IMR-90 (cell line): ENCODE results near the gene PIMREG. TPM values are rescaled to one million over a fixed set of nuclear protein-coding genes. Genes with fewer than 3 reads are reported as not detected.

ENCODE experiments used
- ATAC-seq: fragments of 200-7000 bp; cut with Tn5 transposase; 2 replicates; pipeline ENCODE4 v1.9.1; 2020; ENCODE audit warnings: low read depth, mild to moderate bottlenecking, moderate library complexity
- BruUV-seq: library from RNA; stranded (reverse); fragments of 400-500 nt; replicated peaks from 2 replicates; lab custom pipeline; 2021; lab: Mats Ljungman, UMichigan
- CTCF ChIA-PET: fragments of 300-600 bp; formaldehyde crosslinking; extraction: SDS; loops from one replicate; lab custom pipeline; 2021; ENCODE audit warnings: antibody characterized with exemption; lab: Yijun Ruan, JAX
- POLR2A ChIA-PET: fragments of 300-600 bp; sonication (Branson Sonifier 250); formaldehyde crosslinking; loops from one replicate; lab custom pipeline; 2022; ENCODE audit warnings: antibody characterized with exemption; ENCODE audit not compliant: unreplicated experiment; lab: Charles Lee
- DNase-seq: peaks from one replicate; pipeline ENCODE4 v3.0.0; 2013
- H2AFZ ChIP-seq: replicated peaks from 2 replicates; pipeline ENCODE3; 2013; ENCODE audit warnings: low read length, mild to moderate bottlenecking; ENCODE audit not compliant: poor library complexity
- H2AK5ac ChIP-seq: 2 replicates; pipeline ENCODE4 v1.6.1; 2013; ENCODE audit warnings: low read depth, low read length, inconsistent platforms
- H2AK9ac ChIP-seq: replicated peaks from 2 replicates; pipeline ENCODE3; 2013; ENCODE audit warnings: mild to moderate bottlenecking, low read depth, low read length, moderate library complexity; ENCODE audit not compliant: poor library complexity
- H2BK120ac ChIP-seq: 2 replicates; pipeline ENCODE4 v1.6.1; 2013; ENCODE audit warnings: low read depth, low read length, inconsistent platforms
- H2BK15ac ChIP-seq: 3 replicates; pipeline ENCODE4 v1.6.1; 2013; ENCODE audit warnings: low read depth, low read length, inconsistent platforms
- H2BK20ac ChIP-seq: 2 replicates; pipeline ENCODE4 v1.6.1; 2013; ENCODE audit warnings: low read depth, mild to moderate bottlenecking, inconsistent platforms, low read length, moderate library complexity
- H2BK5ac ChIP-seq: 2 replicates; pipeline ENCODE4 v1.6.1; 2013; ENCODE audit warnings: mild to moderate bottlenecking, low read depth, low read length, inconsistent platforms; ENCODE audit not compliant: poor library complexity, severe bottlenecking
- H3K14ac ChIP-seq: replicated peaks from 2 replicates; pipeline ENCODE4 v1.6.1; 2013; ENCODE audit warnings: low read depth, low read length, inconsistent platforms
- H3K18ac ChIP-seq: 2 replicates; pipeline ENCODE4 v1.6.1; 2013; ENCODE audit warnings: low read depth, low read length, control low read depth
- H3K23ac ChIP-seq: 2 replicates; pipeline ENCODE4 v1.6.1; 2013; ENCODE audit warnings: low read depth, low read length, inconsistent platforms
- H3K27ac ChIP-seq: 2 replicates; pipeline ENCODE4 v1.5.1; 2013; ENCODE audit warnings: mild to moderate bottlenecking, control low read depth, low read length; ENCODE audit not compliant: insufficient read depth
- H3K27me3 ChIP-seq: 2 replicates; pipeline ENCODE4 v1.6.1; 2013; ENCODE audit warnings: low read length; ENCODE audit not compliant: control insufficient read depth, insufficient read depth
- H3K36me3 ChIP-seq: 2 replicates; pipeline ENCODE4 v1.6.1; 2013; ENCODE audit warnings: low read length, mixed read lengths; ENCODE audit not compliant: control insufficient read depth, insufficient read depth
- H3K4ac ChIP-seq: 2 replicates; pipeline ENCODE4 v1.6.1; 2013; ENCODE audit warnings: low read depth, low read length, inconsistent platforms
- H3K4me1 ChIP-seq: 2 replicates; pipeline ENCODE4 v1.6.1; 2013; ENCODE audit warnings: low read length, mixed read lengths; ENCODE audit not compliant: control insufficient read depth, insufficient read depth
- H3K4me2 ChIP-seq: 2 replicates; pipeline ENCODE4 v1.6.1; 2013; ENCODE audit warnings: low read depth, mild to moderate bottlenecking, control low read depth, low read length, moderate library complexity
- H3K4me3 ChIP-seq: 2 replicates; pipeline ENCODE4 v1.5.1; 2013; ENCODE audit warnings: low read depth, mild to moderate bottlenecking, control low read depth, low read length, moderate library complexity; ENCODE audit not compliant: insufficient read depth
- H3K56ac ChIP-seq: 2 replicates; pipeline ENCODE4 v1.6.1; 2013; ENCODE audit warnings: low read length, inconsistent platforms; ENCODE audit not compliant: insufficient read depth; ENCODE audit errors: extremely low read depth
- H3K79me1 ChIP-seq, 2 experiments: 2 replicates each; pipeline ENCODE4 v1.6.1; 2013; ENCODE audit warnings: low read length in 2 of 2, inconsistent platforms in 1 of 2, low read depth in 1 of 2
- H3K9ac ChIP-seq: 2 replicates; pipeline ENCODE4 v1.6.1; 2013; ENCODE audit warnings: low read depth, low read length, control low read depth
- H3K9me1 ChIP-seq: 2 replicates; pipeline ENCODE4 v1.6.1; 2013; ENCODE audit warnings: low read length, inconsistent platforms; ENCODE audit not compliant: insufficient read depth
- H3K9me3 ChIP-seq: 2 replicates; pipeline ENCODE4 v1.6.1; 2013; ENCODE audit warnings: low read length; ENCODE audit not compliant: control insufficient read depth, insufficient read depth
- H4K20me1 ChIP-seq: 2 replicates; pipeline ENCODE4 v1.6.1; 2013; ENCODE audit warnings: low read length, inconsistent platforms; ENCODE audit not compliant: insufficient read depth
- H4K5ac ChIP-seq: 2 replicates; pipeline ENCODE4 v1.6.1; 2013; ENCODE audit warnings: mild to moderate bottlenecking, low read depth, low read length, control low read depth
- H4K8ac ChIP-seq, 2 experiments: 2 replicates each; pipeline ENCODE4 v1.6.1; 2013; ENCODE audit warnings: low read depth in 2 of 2, low read length in 2 of 2, control low read depth in 1 of 2, inconsistent platforms in 1 of 2
- H4K91ac ChIP-seq: 2 replicates; pipeline ENCODE4 v1.6.1; 2013; ENCODE audit warnings: low read depth, low read length, inconsistent platforms; ENCODE audit not compliant: insufficient read depth
- CHD1 ChIP-seq: IDR thresholded peaks from 2 replicates; pipeline ENCODE4 v1.6.1; 2012; ENCODE audit warnings: low read depth, low read length, improper control_type of control experiment
- NFE2L2 ChIP-seq: fragments of 150-350 bp; IDR thresholded peaks from 2 replicates; pipeline ENCODE4 v1.6.1; 2016; ENCODE audit warnings: low read depth, mild to moderate bottlenecking, low read length
- POLR2A ChIP-seq: IDR thresholded peaks from 2 replicates; pipeline ENCODE4 v1.6.1; 2012; ENCODE audit warnings: mild to moderate bottlenecking, low read depth, low read length
- RFX5 ChIP-seq: IDR thresholded peaks from 2 replicates; pipeline ENCODE4 v1.8.0; 2012; ENCODE audit warnings: low read depth, mild to moderate bottlenecking, low read length, moderate library complexity
- SMC3 ChIP-seq: fragments of 150-350 bp; IDR thresholded peaks from 2 replicates; pipeline ENCODE4 v1.6.1; 2016; ENCODE audit warnings: low read depth, mild to moderate bottlenecking, antibody characterized with exemption, low read length, moderate library complexity
- WGBS, 2 experiments: methylation state at CpG; one replicate each; pipeline versions ENCODE4 v1.1.5 to v1.1.7; 2013; ENCODE audit warnings: missing lambda C conversion rate in 2 of 2; ENCODE audit not compliant: insufficient read length in 1 of 2; ENCODE audit errors: extremely low coverage in 2 of 2; 5-methylcytosine and 5-hydroxymethylcytosine counted together
- dilution Hi-C: fragments of 300-500 bp; cut with HindIII; formaldehyde crosslinking; loops from one replicate; pipeline ENCODE4 v1.14.3; 2018; ENCODE audit warnings: low sequenced_read_pairs; ENCODE audit not compliant: unreplicated experiment
- in situ Hi-C: fragments of 300-500 bp; cut with MboI; formaldehyde crosslinking; loops from 3 replicates; pipeline ENCODE4 v1.14.3; 2019; ENCODE audit warnings: low sequenced_read_pairs, inconsistent platforms, mixed read lengths
- intact Hi-C: fragments of 100-400 bp; cut with micrococcal nuclease; formaldehyde crosslinking; loops from 2 replicates; pipeline ENCODE4 v1.10.0; 2022
- polyA plus RNA-seq, 3 experiments: library from polyadenylated mRNA; depleted of rRNA; stranded (reverse); fragments of >200 nt; gene quantifications; 2 replicates each; pipeline ENCODE4 v1.2.3, GENCODE V29; 2012; ENCODE audit warnings: low replicate concordance in 1 of 3
- total RNA-seq: library from RNA; depleted of rRNA; stranded (reverse); fragments of >200 nt; gene quantifications from 2 replicates; pipeline ENCODE4 v1.2.3, GENCODE V29; 2012
- TF ChIP-seq, protein P1 (sequence below): conservative IDR thresholded peaks from 2 replicates; pipeline ENCODE4 v1.5.1; 2012; ENCODE audit warnings: mild to moderate bottlenecking, low read depth, low read length, improper control_type of control experiment

Gene PIMREG
- total and polyA plus RNA-seq, 2 of the 4 experiments (the other 2 are of a cell fraction), result 21.5 to 25.9 TPM

DNA sequence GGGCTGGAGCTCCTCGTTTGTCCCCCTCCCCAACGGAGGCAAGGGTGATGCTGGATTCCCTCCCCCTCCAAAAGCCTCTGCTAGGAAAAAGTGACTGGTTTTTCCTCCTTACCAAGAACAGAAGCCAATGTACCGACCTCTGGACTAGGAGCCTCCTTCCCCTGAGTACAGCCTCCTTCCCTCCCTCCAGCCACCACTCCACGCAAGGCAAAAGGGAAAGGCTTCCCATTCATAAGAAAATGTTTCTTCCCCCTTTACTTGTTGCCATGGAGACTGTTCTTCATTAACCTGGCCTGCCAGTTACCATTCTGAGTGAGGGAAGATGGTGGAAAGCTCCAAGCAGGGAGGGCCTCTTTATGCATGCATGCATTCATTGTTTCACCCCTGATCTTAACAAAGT lies 4.3 kb upstream of the PIMREG start:
- POLR2A ChIA-PET, result no interaction called here
- no peak for DNase-seq
- in situ Hi-C loops, result loop anchor here (25.0 kb wide), 1 partner anchor 1203 kb away; the partner anchor contains the start of gene SCIMP

More for the DNA sequence above, 4.3 kb upstream of the PIMREG start:
- Histone ChIP-seq H3K9me3 (no peaks in the 10 kb centered on the region), H2AFZ (no peak overlapping the region), H4K5ac (no peak overlapping the region), H3K23ac (no peak overlapping the region), H3K9ac (no peak overlapping the region), H2AK5ac (no peak overlapping the region), H3K18ac (no peak overlapping the region), H2BK120ac (no peak overlapping the region), H2BK15ac (no peak overlapping the region), H3K79me1 (peaks cover 3 to 7% of the 10 kb centered on the region in 2 experiments; a peak in 2 of 4 replicates), H3K27ac (no peak overlapping the region), H2BK5ac (no peak overlapping the region), H3K9me1 (no peaks in the 10 kb centered on the region; the same call in 1 of the 2 replicates), H2AK9ac (no peak overlapping the region), H4K20me1 (peaks cover 2% of the 10 kb centered on the region; the same call in 1 of the 2 replicates), H3K56ac (no peak overlapping the region), H3K4me1 (peaks cover 3% of the 10 kb centered on the region; the same call in 1 of the 2 replicates), H3K14ac (no peak overlapping the region), H3K4ac (no peak overlapping the region), H4K8ac (no peak overlapping the region), H3K4me2 (no peak overlapping the region), H4K91ac (no peak overlapping the region), H3K27me3 (peaks cover 10% of the 10 kb centered on the region), H2BK20ac (no peak overlapping the region), H3K36me3 (no peaks in the 10 kb centered on the region), H3K4me3 (no peak overlapping the region)
- intact Hi-C loops (loop anchor here (5.0 to 10.0 kb wide), 2 partner anchors 202 to 1195 kb away; partner anchors contain the start of genes KIAA0753 and TXNDC17), dilution Hi-C loops (no loop called here)
- no peak for TF ChIP-seq CHD1
- no peak for TF ChIP-seq RFX5
- TF ChIP-seq, protein P1, sequence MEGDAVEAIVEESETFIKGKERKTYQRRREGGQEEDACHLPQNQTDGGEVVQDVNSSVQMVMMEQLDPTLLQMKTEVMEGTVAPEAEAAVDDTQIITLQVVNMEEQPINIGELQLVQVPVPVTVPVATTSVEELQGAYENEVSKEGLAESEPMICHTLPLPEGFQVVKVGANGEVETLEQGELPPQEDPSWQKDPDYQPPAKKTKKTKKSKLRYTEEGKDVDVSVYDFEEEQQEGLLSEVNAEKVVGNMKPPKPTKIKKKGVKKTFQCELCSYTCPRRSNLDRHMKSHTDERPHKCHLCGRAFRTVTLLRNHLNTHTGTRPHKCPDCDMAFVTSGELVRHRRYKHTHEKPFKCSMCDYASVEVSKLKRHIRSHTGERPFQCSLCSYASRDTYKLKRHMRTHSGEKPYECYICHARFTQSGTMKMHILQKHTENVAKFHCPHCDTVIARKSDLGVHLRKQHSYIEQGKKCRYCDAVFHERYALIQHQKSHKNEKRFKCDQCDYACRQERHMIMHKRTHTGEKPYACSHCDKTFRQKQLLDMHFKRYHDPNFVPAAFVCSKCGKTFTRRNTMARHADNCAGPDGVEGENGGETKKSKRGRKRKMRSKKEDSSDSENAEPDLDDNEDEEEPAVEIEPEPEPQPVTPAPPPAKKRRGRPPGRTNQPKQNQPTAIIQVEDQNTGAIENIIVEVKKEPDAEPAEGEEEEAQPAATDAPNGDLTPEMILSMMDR, result no peak
- no peak for TF ChIP-seq NFE2L2
- TF ChIP-seq POLR2A, result no peak
- TF ChIP-seq SMC3, result no peak
- 42% methylated on average over 2 of the region's 4 CpGs; no CpG with 5 or more reads in 1 of the 2 experiments for WGBS, 2 experiments
- CTCF ChIA-PET, result no interaction called here
- ATAC-seq, result no peak
- BruUV-seq, result no TSS peak
